K562 (cell line): ENCODE measurements around the gene ETV3. TPM values are rescaled to one million over a fixed set of nuclear protein-coding genes. Genes with fewer than 3 reads are reported as not detected.

ENCODE experiments used
- ATAC-seq: fragments of 200-7000 bp; cut with Tn5 transposase; 3 replicates; pipeline ENCODE4 v1.9.1; 2020; ENCODE audit warnings: moderate library complexity
- BruUV-seq: library from RNA; stranded (reverse); fragments of 400-500 nt; replicated peaks from 2 replicates; lab custom pipeline; 2021; lab: Mats Ljungman, UMichigan
- CTCF ChIA-PET: fragments of 300-600 bp; formaldehyde crosslinking; extraction: SDS; loops from one replicate; lab custom pipeline; 2021; ENCODE audit warnings: low intra/inter-chr PET ratio; lab: Yijun Ruan, JAX
- POLR2A ChIA-PET: fragments of 300-600, 350-650 bp; sonication (Branson Sonifier 250); formaldehyde crosslinking; extraction: SDS; loops from one replicate; lab custom pipeline; 2021; ENCODE audit warnings: antibody characterized with exemption, inconsistent platforms; lab: Yijun Ruan, JAX
- DNase-seq, 4 experiments: peaks; one replicate each; pipeline versions ENCODE4 v3.0.0 to v3.0.0-alpha.2; 2011 to 2018; ENCODE audit warnings: low spot score in 3 of 4, mixed read lengths in 3 of 4; ENCODE audit errors: extremely low read depth in 1 of 4
- FAIRE-seq: peaks from 2 replicates; lab custom pipeline; 2011; peaks lifted over from hg19 to GRCh38; lab: Jason Lieb, UNC
- H2AFZ ChIP-seq: 2 replicates; pipeline ENCODE4 v1.6.0; 2011; ENCODE audit warnings: low read depth, low read length, control low read depth, inconsistent platforms
- H3K27ac ChIP-seq: fragments of 200-600 bp; 3 replicates; pipeline ENCODE4 v1.8.0; 2011; ENCODE audit warnings: low read depth, mild to moderate bottlenecking, control low read depth, inconsistent platforms, low read length, moderate library complexity, mixed read lengths; ENCODE audit errors: extremely low read depth
- H3K27me3 ChIP-seq, 2 experiments: fragments of 300-600 bp in 1 of 2; 2 replicates in 1 of 2; 3 replicates in 1 of 2; pipeline versions ENCODE4 v1.6.0 to v1.8.0; 2011; ENCODE audit warnings: inconsistent platforms in 2 of 2, low read length in 2 of 2, mild to moderate bottlenecking in 1 of 2, mixed read lengths in 1 of 2, moderate library complexity in 1 of 2; ENCODE audit not compliant: control insufficient read depth in 2 of 2, insufficient read depth in 2 of 2
- H3K36me3 ChIP-seq: fragments of 300-600 bp; 3 replicates; pipeline ENCODE4 v1.8.0; 2011; ENCODE audit warnings: mild to moderate bottlenecking, low read length, inconsistent platforms; ENCODE audit not compliant: control insufficient read depth, insufficient read depth
- H3K4me1 ChIP-seq, 2 experiments: fragments of 200-600 bp in 1 of 2; replicated peaks in 1 of 2; 2 replicates in 1 of 2; 3 replicates in 1 of 2; pipeline versions ENCODE4 v1.5.1 to v1.8.0; 2011; ENCODE audit warnings: inconsistent platforms in 2 of 2, low read length in 2 of 2, mild to moderate bottlenecking in 1 of 2, mixed read lengths in 1 of 2, moderate library complexity in 1 of 2; ENCODE audit not compliant: control insufficient read depth in 2 of 2, insufficient read depth in 2 of 2
- H3K4me2 ChIP-seq: 2 replicates; pipeline ENCODE4 v1.6.1; 2011; ENCODE audit warnings: low read length, control low read depth, inconsistent platforms, mixed read lengths; ENCODE audit not compliant: insufficient read depth
- H3K4me3 ChIP-seq: fragments of 200-600 bp; sonication (generic), shearing (Covaris generic); 2 replicates; pipeline ENCODE4 v1.5.1; 2016; ENCODE audit warnings: control low read depth, inconsistent platforms
- H3K79me2 ChIP-seq: fragments of 200-600 bp; 3 replicates; pipeline ENCODE4 v1.8.0; 2011; ENCODE audit warnings: low read length, inconsistent platforms; ENCODE audit not compliant: control insufficient read depth, insufficient read depth
- H3K9ac ChIP-seq, 2 experiments: 2 replicates each; pipeline versions ENCODE4 v1.6.0 to v1.6.1; 2011; ENCODE audit warnings: low read depth in 2 of 2, low read length in 2 of 2, control low read depth in 1 of 2, inconsistent platforms in 1 of 2, mild to moderate bottlenecking in 1 of 2, mixed read lengths in 1 of 2; ENCODE audit not compliant: insufficient read depth in 1 of 2
- H3K9me1 ChIP-seq: one replicate; pipeline ENCODE4 v1.6.0; 2011; ENCODE audit warnings: inconsistent platforms, mild to moderate bottlenecking, low read length, moderate library complexity; ENCODE audit not compliant: control insufficient read depth, insufficient read depth
- H3K9me3 ChIP-seq: replicated peaks from 2 replicates; pipeline ENCODE4 v1.5.1; 2011; ENCODE audit warnings: low read depth, low read length, inconsistent platforms; ENCODE audit not compliant: control insufficient read depth, insufficient read depth
- H4K20me1 ChIP-seq: replicated peaks from 2 replicates; pipeline ENCODE4 v1.6.1; 2011; ENCODE audit warnings: low read length, inconsistent platforms, mixed read lengths; ENCODE audit not compliant: control insufficient read depth, insufficient read depth
- ARID3B ChIP-seq: fragments of 250-450 bp; sonication (Bioruptor Pico); IDR thresholded peaks from 2 replicates; pipeline ENCODE4 v1.4.0; 2020; ENCODE audit warnings: borderline replicate concordance
- C11orf30 ChIP-seq: fragments of 450-650 bp; IDR thresholded peaks from 2 replicates; pipeline ENCODE4 v1.6.1; 2016; ENCODE audit warnings: low read depth, mild to moderate bottlenecking
- CC2D1A ChIP-seq: fragments of 450-650 bp; IDR thresholded peaks from 2 replicates; pipeline ENCODE4 v1.6.1; 2017; ENCODE audit warnings: mild to moderate bottlenecking
- CREBBP ChIP-seq: IDR thresholded peaks from one replicate; pipeline ENCODE4 v1.6.1; 2012; ENCODE audit warnings: low read depth, mild to moderate bottlenecking, control low read depth, inconsistent platforms, low read length
- EWSR1 ChIP-seq: fragments of 450-650 bp; IDR thresholded peaks from 2 replicates; pipeline ENCODE4 v1.6.1; 2018; ENCODE audit warnings: borderline replicate concordance, mild to moderate bottlenecking, low read depth, moderate library complexity; ENCODE audit not compliant: partially characterized antibody
- GATAD2B ChIP-seq: fragments of 450-650 bp; IDR thresholded peaks from 2 replicates; pipeline ENCODE4 v1.6.1; 2017; ENCODE audit warnings: mild to moderate bottlenecking, borderline replicate concordance
- HDAC8 ChIP-seq: fragments of 450-650 bp; IDR thresholded peaks from 2 replicates; pipeline ENCODE4 v1.6.1; 2016; ENCODE audit warnings: mild to moderate bottlenecking, missing genetic modification characterization, moderate library complexity, missing compliant biosample characterization
- KLF6 ChIP-seq: fragments of 250-450 bp; sonication (Bioruptor Pico); IDR thresholded peaks from 2 replicates; pipeline ENCODE4 v1.4.0; 2020; ENCODE audit warnings: mild to moderate bottlenecking, moderate library complexity, borderline replicate concordance
- NFYB ChIP-seq: IDR thresholded peaks from 2 replicates; pipeline ENCODE4 v1.6.1; 2011; ENCODE audit warnings: mild to moderate bottlenecking, moderate library complexity; ENCODE audit not compliant: insufficient read length; ENCODE audit errors: extremely low read depth
- RB1 ChIP-seq: fragments of 450-650 bp; IDR thresholded peaks from 2 replicates; pipeline ENCODE4 v1.6.1; 2017; ENCODE audit warnings: low read depth, mild to moderate bottlenecking
- RFX5 ChIP-seq: IDR thresholded peaks from 2 replicates; pipeline ENCODE4 v1.6.1; 2011; ENCODE audit warnings: low read depth, mild to moderate bottlenecking, improper control_type of control experiment, low read length
- RUNX1 ChIP-seq: sonication (generic); IDR thresholded peaks from 2 replicates; pipeline ENCODE4 v1.6.1; 2016; ENCODE audit warnings: antibody characterized with exemption, low read depth
- SNRNP70 ChIP-seq: fragments of 200-400 bp; formaldehyde crosslinking; optimal IDR thresholded peaks from 2 replicates; pipeline ENCODE3; 2017; ENCODE audit warnings: low read depth, low read length
- ZNF212 ChIP-seq: fragments of 450-650 bp; formaldehyde crosslinking; IDR thresholded peaks from 2 replicates; pipeline ENCODE4 v1.4.0; 2020; ENCODE audit warnings: mild to moderate bottlenecking
- ZNF253 ChIP-seq: fragments of 250-450 bp; sonication (Bioruptor Pico); conservative IDR thresholded peaks from 2 replicates; pipeline ENCODE4 v1.6.1; 2021; ENCODE audit warnings: mild to moderate bottlenecking
- ZNF324 ChIP-seq: fragments of 250-450 bp; sonication (Bioruptor Pico); IDR thresholded peaks from 2 replicates; pipeline ENCODE4 v1.4.0; 2020; ENCODE audit warnings: mild to moderate bottlenecking
- ZNF76 ChIP-seq: fragments of 250-450 bp; sonication (Bioruptor Pico); IDR thresholded peaks from 2 replicates; pipeline ENCODE4 v1.4.0; 2020; ENCODE audit warnings: mild to moderate bottlenecking, moderate library complexity, borderline replicate concordance
- ZNF785 ChIP-seq: fragments of 250-450 bp; sonication (Bioruptor Pico); IDR thresholded peaks from 2 replicates; pipeline ENCODE4 v1.4.0; 2020; ENCODE audit warnings: mild to moderate bottlenecking
- in situ Hi-C: fragments of 300-500 bp; cut with MboI; formaldehyde crosslinking; loops from 4 replicates; pipeline ENCODE4 v1.15.0; 2018; ENCODE audit warnings: inconsistent platforms, mixed read lengths
- intact Hi-C: fragments of 100-400 bp; cut with micrococcal nuclease; formaldehyde crosslinking; loops from 2 replicates; pipeline ENCODE4 v1.14.2; 2022
- polyA plus RNA-seq, 8 experiments: library from polyadenylated mRNA; depleted of rRNA in 4 of 8; stranded (reverse) in 5 of 8; unstranded in 3 of 8; fragments of >200 nt; fragmentation: Nextera tagmentation in 2 of 8; fragmentation: Illumina TruSeq in 1 of 8; extraction: Ambion mirVana in 2 of 8; extraction: Trizol in 1 of 8; gene quantifications; 2 replicates each; pipeline versions ENCODE4 v1.2.1 to v1.2.3, GENCODE V29; 2011 to 2014; ENCODE audit warnings: inconsistent platforms in 1 of 8, missing spikeins in 1 of 8
- total RNA-seq, 7 experiments: library from RNA; depleted of rRNA in 6 of 7; stranded (reverse); fragments of >200 nt in 6 of 7; fragmentation: Illumina TruSeq in 2 of 7; extraction: Trizol in 2 of 7; gene quantifications; 2 replicates each; pipeline versions ENCODE4 v1.2.1 to v1.2.3, GENCODE V29; 2011 to 2021; ENCODE audit warnings: low replicate concordance in 1 of 7
- TF ChIP-seq, protein P1 (sequence below), 2 experiments: IDR thresholded peaks in 1 of 2; conservative IDR thresholded peaks in 1 of 2; 2 replicates each; pipeline ENCODE4 v1.6.1; 2016; ENCODE audit warnings: low read depth in 2 of 2, mild to moderate bottlenecking in 1 of 2, missing compliant biosample characterization in 1 of 2, missing genetic modification characterization in 1 of 2, moderate library complexity in 1 of 2

ETV3 gene
- total and polyA plus RNA-seq, 9 of the 15 experiments (the other 6 are each of a cell fraction or from before 2014, with no cell fraction given), result 3.1 to 16.0 (median 9.0) TPM

- Histone ChIP-seq H4K20me1 (no peaks in the 10 kb centered on the region; the same call in 1 of the 2 replicates), H3K4me2 (no peak overlapping the region), H3K27me3 (peaks cover 0 to 3% of the 10 kb centered on the region in 2 experiments; a peak in 1 of 5 replicates), H3K9me3 (no peaks in the 10 kb centered on the region), H3K4me3 (no peak overlapping the region)
- intact Hi-C loops (no loop called here), in situ Hi-C loops (no loop called here)
- POLR2A ChIA-PET, result interaction anchor here (0.6 kb wide), 1 partner anchor 508 kb away, joined by 3 read pairs; no protein-coding TSS in a partner anchor
- DNase-seq, result no peak
- no peak for TF ChIP-seq C11orf30
- no peak for TF ChIP-seq KLF6 (CRISPR knock-in tag)
- TF ChIP-seq, protein P1, sequence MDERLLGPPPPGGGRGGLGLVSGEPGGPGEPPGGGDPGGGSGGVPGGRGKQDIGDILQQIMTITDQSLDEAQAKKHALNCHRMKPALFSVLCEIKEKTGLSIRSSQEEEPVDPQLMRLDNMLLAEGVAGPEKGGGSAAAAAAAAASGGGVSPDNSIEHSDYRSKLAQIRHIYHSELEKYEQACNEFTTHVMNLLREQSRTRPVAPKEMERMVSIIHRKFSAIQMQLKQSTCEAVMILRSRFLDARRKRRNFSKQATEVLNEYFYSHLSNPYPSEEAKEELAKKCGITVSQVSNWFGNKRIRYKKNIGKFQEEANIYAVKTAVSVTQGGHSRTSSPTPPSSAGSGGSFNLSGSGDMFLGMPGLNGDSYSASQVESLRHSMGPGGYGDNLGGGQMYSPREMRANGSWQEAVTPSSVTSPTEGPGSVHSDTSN (CRISPR knock-in tag; IDR thresholded peaks at IDR 0.05; ENCODE audit: low read depth), result no peak
- TF ChIP-seq, protein P1 (tag; conservative IDR thresholded peaks at IDR 0.05; ENCODE audit: low read depth), result no peak
- TF ChIP-seq CREBBP, result no peak
- no peak for TF ChIP-seq ZNF253 (CRISPR knock-in tag)
- no peak for TF ChIP-seq EWSR1
- no peak for TF ChIP-seq HDAC8 (tag)
- TF ChIP-seq NFYB, result no peak
- TF ChIP-seq ARID3B, result no peak
- no peak for TF ChIP-seq RUNX1
- TF ChIP-seq RFX5, result no peak
- no peak for TF ChIP-seq GATAD2B
- no peak for TF ChIP-seq ZNF324 (CRISPR knock-in tag)
- no peak for TF ChIP-seq ZNF785 (CRISPR knock-in tag)
- TF ChIP-seq SNRNP70, result no peak
- TF ChIP-seq ZNF212 (CRISPR knock-in tag), result no peak
- TF ChIP-seq ZNF76 (CRISPR knock-in tag), result no peak
- no peak for TF ChIP-seq RB1
- no peak for TF ChIP-seq CC2D1A
- TF ChIP-seq, all 486 proteins: peak for 0
- no TSS peak for BruUV-seq
- H3K4me1 ChIP-seq, result peaks cover 2 to 4% of the 10 kb centered on the region in 2 experiments; a peak in 2 of 5 replicates
- H3K36me3 ChIP-seq, result no peaks in the 10 kb centered on the region
- no peak for ATAC-seq
- no peak for FAIRE-seq
- no peak overlapping the region for H3K9ac ChIP-seq
- H3K27ac ChIP-seq, result no peak overlapping the region
- no peaks in the 10 kb centered on the region for H3K79me2 ChIP-seq
- CTCF ChIA-PET, result interaction anchor here (5.9 kb wide), 1 partner anchor 68 kb away, joined by 133 read pairs; no protein-coding TSS in a partner anchor
- no peaks in the 10 kb centered on the region for H3K9me1 ChIP-seq
- no peak overlapping the region for H2AFZ ChIP-seq
These were observed 49.6 kb downstream of the ETV3 start for GRCh38 chr1:157088607-157089006.
